Neutrophil (primary cell): ENCODE measurements around the gene PHC2.
A peak's percentile ranks its signal among the peaks of the same experiment; 100 is the strongest.

Experiments
- H3K27ac ChIP-seq: fragments of 200-600 bp; sonication (generic); 2 replicates; pipeline ENCODE4 v1.5.1; 2016; ENCODE audit warnings: mild to moderate bottlenecking, moderate library complexity
- H3K27me3 ChIP-seq: fragments of 200-600 bp; sonication (generic); 2 replicates; pipeline ENCODE4 v1.6.0; 2016; ENCODE audit warnings: mild to moderate bottlenecking
- H3K36me3 ChIP-seq: fragments of 200-600 bp; sonication (generic); 2 replicates; pipeline ENCODE4 v1.5.1; 2017
- H3K4me1 ChIP-seq, 2 experiments: fragments of 200-600 bp in 1 of 2; sonication (generic) in 1 of 2; 1 replicate in 1 of 2; 2 replicates in 1 of 2; pipeline versions ENCODE4 v1.5.1 to v1.6.1; 2013 to 2016; ENCODE audit warnings: low read depth in 1 of 2, low read length in 1 of 2, mild to moderate bottlenecking in 1 of 2, moderate library complexity in 1 of 2; ENCODE audit not compliant: control insufficient read depth in 1 of 2, insufficient read depth in 1 of 2
- H3K4me3 ChIP-seq, 2 experiments: fragments of 200-600 bp in 1 of 2; sonication (generic) in 1 of 2; 1 replicate in 1 of 2; 2 replicates in 1 of 2; pipeline ENCODE4 v1.5.1; 2013 to 2016; ENCODE audit warnings: low read depth in 1 of 2, low read length in 1 of 2, mild to moderate bottlenecking in 1 of 2, moderate library complexity in 1 of 2
- H3K9me3 ChIP-seq: fragments of 200-600 bp; sonication (generic); 2 replicates; pipeline ENCODE4 v1.5.1; 2016
- CTCF ChIP-seq: fragments of 200-600 bp; sonication (generic); IDR thresholded peaks from 2 replicates; pipeline ENCODE4 v1.5.1; 2016; ENCODE audit warnings: antibody characterized with exemption

PHC2 gene

GRCh38 chr1:33334081-33334552 is 96.8 kb downstream of the PHC2 start:
- Histone ChIP-seq H3K27me3 (no peaks in the 10 kb centered on the region), H3K4me3 (peak overlapping the region; percentile 39 to 56), H3K27ac (peak overlapping the region; percentile 96), H3K36me3 (peaks cover 56% of the 10 kb centered on the region), H3K9me3 (no peaks in the 10 kb centered on the region), H3K4me1 (peaks cover 96 to 99% of the 10 kb centered on the region in 2 experiments)
- no peak for TF ChIP-seq CTCF

- peak overlapping the region; percentile 96 for H3K27ac ChIP-seq
- H3K36me3 ChIP-seq: peaks cover 69% of the 10 kb centered on the region
- peaks cover 96 to 99% of the 10 kb centered on the region in 2 experiments for H3K4me1 ChIP-seq
- H3K4me3 ChIP-seq: peak overlapping the region in 1 of 2 experiments; percentile 56
- no peaks in the 10 kb centered on the region for H3K27me3 ChIP-seq
- no peaks in the 10 kb centered on the region for H3K9me3 ChIP-seq
- TF ChIP-seq CTCF: no peak
Observed at GRCh38 chr1:33332881-33333280, 98.0 kb downstream of the PHC2 start.

GRCh38 chr1:33332357-33332789 is 98.5 kb downstream of the PHC2 start:
- Histone ChIP-seq H3K4me3 (peak overlapping the region; percentile 15 to 33), H3K27ac (peak overlapping the region; percentile 96), H3K27me3 (no peaks in the 10 kb centered on the region), H3K9me3 (no peaks in the 10 kb centered on the region), H3K36me3 (peaks cover 74% of the 10 kb centered on the region), H3K4me1 (peaks cover 96 to 99% of the 10 kb centered on the region in 2 experiments)
- no peak for TF ChIP-seq CTCF

- no peaks in the 10 kb centered on the region for H3K9me3 ChIP-seq
- peaks cover 96 to 99% of the 10 kb centered on the region in 2 experiments for H3K4me1 ChIP-seq
- no peak for TF ChIP-seq CTCF
- no peaks in the 10 kb centered on the region for H3K27me3 ChIP-seq
- H3K4me3 ChIP-seq: peak overlapping the region; percentile 15 to 33
- peak overlapping the region; percentile 96 for H3K27ac ChIP-seq
- H3K36me3 ChIP-seq: peaks cover 79% of the 10 kb centered on the region
Observed at GRCh38 chr1:33331444-33332356, 99.2 kb downstream of the PHC2 start.

GRCh38 chr1:33330906-33331305 is 100.0 kb downstream of the PHC2 start:
- Histone ChIP-seq H3K36me3 (peaks cover 84% of the 10 kb centered on the region), H3K4me3 (no peak overlapping the region), H3K9me3 (no peaks in the 10 kb centered on the region), H3K27ac (peak overlapping the region; percentile 96), H3K4me1 (peaks cover 96 to 99% of the 10 kb centered on the region in 2 experiments), H3K27me3 (no peaks in the 10 kb centered on the region)
- no peak for TF ChIP-seq CTCF
